NT2/D1 (cell line): ENCODE measurements around the gene ICAM3.

ENCODE experiments used
- SUZ12 ChIP-seq: IDR thresholded peaks from 2 replicates; pipeline ENCODE4 v1.6.1; 2011; ENCODE audit not compliant: insufficient read length, insufficient read depth; ENCODE audit errors: extremely low read depth
- YY1 ChIP-seq: IDR thresholded peaks from 2 replicates; pipeline ENCODE4 v1.6.1; 2011; ENCODE audit not compliant: insufficient read length, insufficient read depth
- ZNF274 ChIP-seq: IDR thresholded peaks from 2 replicates; pipeline ENCODE4 v1.6.1; 2011; ENCODE audit warnings: mild to moderate bottlenecking, low read depth, low read length

- TF ChIP-seq ZNF274 (no peak), YY1 (no peak), SUZ12 (no peak)
Measured at GRCh38 chr19:10380313-10381102, 41.1 kb upstream of the ICAM3 start, which contains the start of gene TYK2.
